MM.1S (cell line): Measurements from ENCODE around the gene THRB.

Experiments
- DNase-seq: peaks from one replicate; pipeline ENCODE4 v3.0.0-alpha.2; 2015
- H2AFZ ChIP-seq: fragments of 300-600 bp; sonication (generic); 2 replicates; pipeline ENCODE4 v1.6.0; 2016; ENCODE audit warnings: antibody characterized with exemption, low read length
- H3F3A ChIP-seq: fragments of 300-600 bp; sonication (generic); 2 replicates; pipeline ENCODE4 v1.6.1; 2016; ENCODE audit warnings: mild to moderate bottlenecking, antibody characterized with exemption, low read length, moderate library complexity, mixed read lengths; ENCODE audit not compliant: insufficient read depth
- H3K27ac ChIP-seq: fragments of 300-600 bp; sonication (generic); 2 replicates; pipeline ENCODE4 v1.5.1; 2016; ENCODE audit warnings: mild to moderate bottlenecking, low read length
- H3K27me3 ChIP-seq: fragments of 300-600 bp; sonication (generic); replicated peaks from 2 replicates; pipeline ENCODE4 v1.6.0; 2016; ENCODE audit warnings: low read length; ENCODE audit not compliant: insufficient read depth
- H3K36me3 ChIP-seq: fragments of 300-600 bp; sonication (generic); replicated peaks from 2 replicates; pipeline ENCODE4 v1.6.1; 2016; ENCODE audit warnings: mild to moderate bottlenecking, low read length, mixed read lengths; ENCODE audit not compliant: insufficient read depth
- H3K4me1 ChIP-seq: fragments of 300-600 bp; sonication (generic); 2 replicates; pipeline ENCODE4 v1.6.1; 2016; ENCODE audit warnings: low read length, mixed read lengths
- H3K4me2 ChIP-seq: fragments of 300-600 bp; sonication (generic); 2 replicates; pipeline ENCODE4 v1.6.0; 2016; ENCODE audit warnings: low read depth, low read length
- H3K4me3 ChIP-seq: fragments of 300-600 bp; sonication (generic); 2 replicates; pipeline ENCODE4 v1.5.1; 2016; ENCODE audit warnings: low read length, mixed read lengths
- H3K79me2 ChIP-seq: fragments of 300-600 bp; sonication (generic); 2 replicates; pipeline ENCODE4 v1.6.1; 2016; ENCODE audit warnings: mixed run types, low read length, mixed read lengths
- H3K9ac ChIP-seq: fragments of 300-600 bp; sonication (generic); 2 replicates; pipeline ENCODE4 v1.6.1; 2016; ENCODE audit warnings: low read length, mixed read lengths
- H3K9me2 ChIP-seq: fragments of 300-600 bp; sonication (generic); replicated peaks from 2 replicates; pipeline ENCODE4 v1.6.1; 2016; ENCODE audit warnings: mild to moderate bottlenecking, low read length, mixed read lengths; ENCODE audit not compliant: insufficient read depth
- H3K9me3 ChIP-seq: fragments of 300-600 bp; sonication (generic); replicated peaks from 2 replicates; pipeline ENCODE4 v1.6.1; 2016; ENCODE audit warnings: mild to moderate bottlenecking, low read length, mixed read lengths; ENCODE audit not compliant: insufficient read depth
- H4K20me1 ChIP-seq: fragments of 300-600 bp; sonication (generic); 2 replicates; pipeline ENCODE4 v1.6.1; 2016; ENCODE audit warnings: mild to moderate bottlenecking, low read length, moderate library complexity, mixed read lengths; ENCODE audit not compliant: insufficient read depth
- EZH2 ChIP-seq: fragments of 300-600 bp; sonication (generic); optimal IDR thresholded peaks from 2 replicates; pipeline ENCODE3; 2017; ENCODE audit warnings: low read depth, mild to moderate bottlenecking, antibody characterized with exemption, low read length, mixed read lengths
- EZH2phosphoT487 ChIP-seq: fragments of 300-600 bp; sonication (generic); IDR thresholded peaks from 2 replicates; pipeline ENCODE4 v1.6.1; 2018; ENCODE audit warnings: antibody characterized with exemption, low read length
- TF ChIP-seq, protein P1 (sequence below): fragments of 300-600 bp; sonication (generic); IDR thresholded peaks from 2 replicates; pipeline ENCODE4 v1.5.1; 2016; ENCODE audit warnings: antibody characterized with exemption, low read length, mixed read lengths

THRB gene

DNA sequence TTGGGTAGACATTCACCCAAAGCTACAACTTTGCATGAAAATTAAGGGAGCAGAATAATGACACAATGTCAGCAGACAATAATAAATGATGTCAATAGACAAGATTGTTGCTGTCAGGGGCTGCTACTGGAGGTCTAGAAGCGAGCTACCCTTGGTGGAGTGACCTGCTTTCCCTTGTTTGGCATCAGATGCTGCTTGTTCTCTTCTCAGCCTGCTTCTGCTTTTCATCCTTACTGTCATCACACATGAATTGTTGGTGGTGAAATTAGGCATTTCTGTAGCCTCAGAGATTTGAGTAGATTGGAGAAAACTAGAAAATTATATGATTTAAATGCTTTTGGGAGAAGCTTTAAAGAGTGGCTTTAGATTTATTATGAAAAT, 355.8 kb downstream of the THRB start:
- no peaks in the 10 kb centered on the region for H3K36me3 ChIP-seq
- H4K20me1 ChIP-seq = no peaks in the 10 kb centered on the region
- H2AFZ ChIP-seq = no peak overlapping the region
- H3K27me3 ChIP-seq = no peaks in the 10 kb centered on the region
- DNase-seq = no peak
- TF ChIP-seq EZH2 (no peak), EZH2phosphoT487 (no peak)
- TF ChIP-seq, protein P1, sequence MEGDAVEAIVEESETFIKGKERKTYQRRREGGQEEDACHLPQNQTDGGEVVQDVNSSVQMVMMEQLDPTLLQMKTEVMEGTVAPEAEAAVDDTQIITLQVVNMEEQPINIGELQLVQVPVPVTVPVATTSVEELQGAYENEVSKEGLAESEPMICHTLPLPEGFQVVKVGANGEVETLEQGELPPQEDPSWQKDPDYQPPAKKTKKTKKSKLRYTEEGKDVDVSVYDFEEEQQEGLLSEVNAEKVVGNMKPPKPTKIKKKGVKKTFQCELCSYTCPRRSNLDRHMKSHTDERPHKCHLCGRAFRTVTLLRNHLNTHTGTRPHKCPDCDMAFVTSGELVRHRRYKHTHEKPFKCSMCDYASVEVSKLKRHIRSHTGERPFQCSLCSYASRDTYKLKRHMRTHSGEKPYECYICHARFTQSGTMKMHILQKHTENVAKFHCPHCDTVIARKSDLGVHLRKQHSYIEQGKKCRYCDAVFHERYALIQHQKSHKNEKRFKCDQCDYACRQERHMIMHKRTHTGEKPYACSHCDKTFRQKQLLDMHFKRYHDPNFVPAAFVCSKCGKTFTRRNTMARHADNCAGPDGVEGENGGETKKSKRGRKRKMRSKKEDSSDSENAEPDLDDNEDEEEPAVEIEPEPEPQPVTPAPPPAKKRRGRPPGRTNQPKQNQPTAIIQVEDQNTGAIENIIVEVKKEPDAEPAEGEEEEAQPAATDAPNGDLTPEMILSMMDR = no peak
- H3K4me2 ChIP-seq = no peak overlapping the region
- no peaks in the 10 kb centered on the region for H3K9me3 ChIP-seq
- peaks cover 20% of the 10 kb centered on the region for H3F3A ChIP-seq
- no peak overlapping the region for H3K9ac ChIP-seq
- no peaks in the 10 kb centered on the region for H3K9me2 ChIP-seq
- H3K79me2 ChIP-seq = no peaks in the 10 kb centered on the region
- no peak overlapping the region for H3K4me3 ChIP-seq
- peaks cover 26% of the 10 kb centered on the region for H3K4me1 ChIP-seq
- H3K27ac ChIP-seq = no peak overlapping the region

DNA sequence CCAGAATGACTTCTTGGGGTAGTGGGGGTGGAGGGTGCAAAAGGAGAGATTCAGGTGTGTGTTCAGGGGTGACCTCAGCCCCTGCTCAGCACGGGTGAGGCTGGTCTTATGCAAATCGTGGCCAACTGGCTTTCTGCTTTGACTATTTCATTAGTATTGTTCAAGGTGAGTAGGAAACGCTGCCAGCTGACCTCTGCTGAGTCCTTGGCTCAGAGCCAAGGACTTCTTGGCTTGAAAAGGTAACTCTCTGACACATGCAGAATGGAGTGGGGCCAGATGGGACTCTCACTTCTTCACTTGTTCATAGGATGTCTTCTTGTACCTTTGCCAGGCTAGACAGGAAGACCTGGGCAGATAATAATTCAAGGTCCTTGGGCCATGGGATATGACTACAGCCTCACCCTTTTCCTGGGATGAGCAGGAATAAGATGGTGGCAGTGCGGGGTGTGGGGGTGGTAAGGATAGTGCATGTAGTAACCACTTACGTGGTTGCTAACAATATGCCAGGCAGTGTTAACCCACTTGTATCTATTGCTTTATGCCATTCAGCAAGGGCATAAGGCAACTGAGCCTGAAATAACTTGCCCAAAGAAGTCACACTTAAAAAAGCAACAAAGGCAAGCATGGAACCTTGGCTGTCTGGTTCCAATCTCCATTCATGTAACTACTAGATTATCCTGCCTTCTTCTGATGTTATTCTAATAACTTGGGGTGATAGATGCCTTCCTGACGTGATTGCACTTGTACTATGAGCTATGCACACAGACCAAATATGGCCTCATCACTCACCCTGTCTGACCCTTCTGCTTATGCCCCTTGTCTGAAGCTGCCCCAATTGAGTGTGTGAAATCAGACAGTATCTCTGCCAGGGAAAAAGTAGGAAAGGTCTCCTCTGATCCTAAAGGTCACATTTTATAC, 356.4 kb downstream of the THRB start:
- Histone ChIP-seq H2AFZ (peak overlapping the region; percentile 35; the same call in 1 of the 2 replicates), H3K27me3 (no peaks in the 10 kb centered on the region), H4K20me1 (no peaks in the 10 kb centered on the region)

DNA sequence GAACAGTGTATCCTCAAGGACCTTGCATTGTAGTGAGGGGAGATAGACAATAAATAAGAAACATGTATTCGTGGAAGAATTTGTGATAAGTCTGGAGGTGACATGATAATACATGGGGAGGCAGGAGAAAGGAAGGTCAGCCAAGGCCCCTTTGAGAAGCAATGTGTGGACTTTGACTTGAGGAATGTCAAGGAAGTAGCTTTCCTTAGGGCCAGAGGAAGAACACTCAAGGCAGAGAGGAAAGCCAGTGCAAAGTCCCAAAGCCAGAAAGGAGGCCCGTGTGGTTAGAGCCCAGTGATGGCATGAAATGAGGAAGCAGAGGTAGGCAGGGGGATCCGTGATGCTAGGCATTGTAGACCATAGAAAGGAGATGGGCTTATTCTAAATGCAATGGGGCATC, 357.3 kb downstream of the THRB start:
- Histone ChIP-seq H3K27ac (peak overlapping the region; percentile 63), H3K36me3 (no peaks in the 10 kb centered on the region), H3K4me1 (peaks cover 26% of the 10 kb centered on the region), H3K9ac (no peak overlapping the region), H3K4me2 (peak overlapping the region; percentile 19), H2AFZ (peak overlapping the region; percentile 35), H4K20me1 (no peaks in the 10 kb centered on the region), H3K9me2 (no peaks in the 10 kb centered on the region), H3K79me2 (no peaks in the 10 kb centered on the region), H3F3A (peaks cover 20% of the 10 kb centered on the region), H3K9me3 (no peaks in the 10 kb centered on the region), H3K27me3 (no peaks in the 10 kb centered on the region), H3K4me3 (no peak overlapping the region)
- no peak for DNase-seq
- TF ChIP-seq EZH2phosphoT487 (no peak), EZH2 (no peak)
- TF ChIP-seq, protein P1 = no peak

More for the DNA sequence above, 356.4 kb downstream of the THRB start:
- Histone ChIP-seq H3K9me3 (no peaks in the 10 kb centered on the region), H3K36me3 (no peaks in the 10 kb centered on the region), H3K9ac (no peak overlapping the region), H3K4me1 (peaks cover 26% of the 10 kb centered on the region), H3K4me2 (peak overlapping the region; percentile 19; the same call in 1 of the 2 replicates), H3K4me3 (no peak overlapping the region), H3K9me2 (no peaks in the 10 kb centered on the region), H3K27ac (peak overlapping the region; percentile 63; the same call in 1 of the 2 replicates), H3K79me2 (no peaks in the 10 kb centered on the region), H3F3A (peaks cover 20% of the 10 kb centered on the region)
- DNase-seq = peak; percentile 94
- TF ChIP-seq EZH2 = no peak
- no peak for TF ChIP-seq EZH2phosphoT487
- TF ChIP-seq, protein P1 = no peak
